HepG2 (cell line): Measurements from ENCODE around the gene TLL2. TPM values are rescaled to one million over a fixed set of nuclear protein-coding genes. Genes with fewer than 3 reads are reported as not detected.

Experiments used
- CHD4 ChIP-seq: fragments of 200-600 bp; sonication (generic); IDR thresholded peaks from 2 replicates; pipeline ENCODE4 v1.7.0; 2017; ENCODE audit warnings: mild to moderate bottlenecking, low read length, borderline replicate concordance
- FOXK2 ChIP-seq: fragments of 450-650 bp; IDR thresholded peaks from 2 replicates; pipeline ENCODE4 v1.6.1; 2016
- FOXO1 ChIP-seq: sonication (generic); formaldehyde crosslinking; IDR thresholded peaks from 2 replicates; pipeline ENCODE4 v1.4.0; 2020; ENCODE audit warnings: missing genetic modification reagents
- GABPA ChIP-seq, 2 experiments: IDR thresholded peaks; 2 replicates each; pipeline ENCODE4 v1.6.1; 2011 to 2016; ENCODE audit warnings: low read depth in 2 of 2, low read length in 1 of 2, missing biosample characterization in 1 of 2, missing genetic modification characterization in 1 of 2
- KDM5B ChIP-seq: sonication (generic); formaldehyde crosslinking; IDR thresholded peaks from 2 replicates; pipeline ENCODE4 v1.4.0; 2020; ENCODE audit warnings: missing genetic modification reagents, mild to moderate bottlenecking, borderline replicate concordance
- TAF1 ChIP-seq: sonication (generic); formaldehyde crosslinking; IDR thresholded peaks from 2 replicates; pipeline ENCODE4 v1.4.0; 2020; ENCODE audit warnings: missing genetic modification reagents
- TCF7 ChIP-seq: sonication (generic); IDR thresholded peaks from 2 replicates; pipeline ENCODE4 v1.6.1; 2016; ENCODE audit warnings: antibody characterized with exemption, low read depth
- THAP11 ChIP-seq: IDR thresholded peaks from 2 replicates; pipeline ENCODE4 v1.6.1; 2016; ENCODE audit warnings: missing biosample characterization, missing genetic modification reagents
- ZNF24 ChIP-seq: fragments of 450-650 bp; IDR thresholded peaks from 2 replicates; pipeline ENCODE4 v1.6.1; 2017; ENCODE audit warnings: antibody characterized with exemption, mild to moderate bottlenecking
- ZNF329 ChIP-seq: sonication (generic); formaldehyde crosslinking; IDR thresholded peaks from 2 replicates; pipeline ENCODE4 v1.9.0; 2021; ENCODE audit warnings: low read depth, mild to moderate bottlenecking, missing genetic modification reagents
- ZNF382 ChIP-seq: sonication (generic); formaldehyde crosslinking; IDR thresholded peaks from 2 replicates; pipeline ENCODE4 v1.5.0; 2020; ENCODE audit warnings: missing genetic modification reagents, mild to moderate bottlenecking, borderline replicate concordance
- ZNF775 ChIP-seq: sonication (generic); formaldehyde crosslinking; IDR thresholded peaks from 2 replicates; pipeline ENCODE4 v1.4.0; 2020; ENCODE audit warnings: missing genetic modification reagents, mild to moderate bottlenecking, moderate library complexity, borderline replicate concordance
- ZNF841 ChIP-seq: sonication (generic); formaldehyde crosslinking; IDR thresholded peaks from 2 replicates; pipeline ENCODE4 v1.8.1; 2023; ENCODE audit warnings: missing genetic modification reagents, borderline replicate concordance
- ZNF850 ChIP-seq: sonication (generic); formaldehyde crosslinking; conservative IDR thresholded peaks from 2 replicates; pipeline ENCODE4 v1.9.0; 2021; ENCODE audit warnings: mild to moderate bottlenecking, missing genetic modification reagents
- ZSCAN31 ChIP-seq: sonication (generic); formaldehyde crosslinking; IDR thresholded peaks from 2 replicates; pipeline ENCODE4 v1.5.0; 2020; ENCODE audit warnings: low read depth, mild to moderate bottlenecking, missing genetic modification reagents
- polyA plus RNA-seq, 8 experiments: library from polyadenylated mRNA; depleted of rRNA in 3 of 8; stranded (reverse) in 7 of 8; unstranded in 1 of 8; fragments of >200 nt; fragmentation: Illumina TruSeq in 4 of 8; extraction: Trizol in 4 of 8; gene quantifications; 2 replicates each; pipeline versions ENCODE4 v1.2.1 to v1.2.3, GENCODE V29; 2011 to 2016; ENCODE audit warnings: low read depth in 4 of 8, missing spikeins in 1 of 8, mixed read lengths in 1 of 8; ENCODE audit not compliant: insufficient read depth in 1 of 8
- total RNA-seq, 5 experiments: library from RNA; depleted of rRNA; stranded (reverse); fragments of >200 nt; fragmentation: Illumina TruSeq; extraction: Trizol; gene quantifications; 2 replicates each; pipeline ENCODE4 v1.2.3, GENCODE V29; 2016; ENCODE audit warnings: low read depth in 1 of 5
- TF ChIP-seq, protein P1 (sequence below): IDR thresholded peaks from 2 replicates; pipeline ENCODE4 v1.6.1; 2016; ENCODE audit warnings: low read depth, missing genetic modification reagents, missing compliant biosample characterization
- TF ChIP-seq, protein P2 (sequence below): fragments of 450-650 bp; IDR thresholded peaks from 2 replicates; pipeline ENCODE4 v1.6.1; 2016
- TF ChIP-seq, protein P3 (sequence below), 2 experiments: sonication (generic) in 1 of 2; formaldehyde crosslinking in 1 of 2; IDR thresholded peaks; 2 replicates each; pipeline versions ENCODE4 v1.4.0 to v1.6.1; 2018 to 2020; ENCODE audit warnings: missing genetic modification reagents in 2 of 2, borderline replicate concordance in 1 of 2, low read depth in 1 of 2, mild to moderate bottlenecking in 1 of 2, missing biosample characterization in 1 of 2
- TF ChIP-seq, protein P4 (sequence below): IDR thresholded peaks from 2 replicates; pipeline ENCODE4 v1.6.1; 2016

Gene TLL2
- total and polyA plus RNA-seq, 2 of the 13 experiments (the other 11 are each of a cell fraction or from before 2014, with no cell fraction given): 0.09 TPM; not detected in 1

DNA sequence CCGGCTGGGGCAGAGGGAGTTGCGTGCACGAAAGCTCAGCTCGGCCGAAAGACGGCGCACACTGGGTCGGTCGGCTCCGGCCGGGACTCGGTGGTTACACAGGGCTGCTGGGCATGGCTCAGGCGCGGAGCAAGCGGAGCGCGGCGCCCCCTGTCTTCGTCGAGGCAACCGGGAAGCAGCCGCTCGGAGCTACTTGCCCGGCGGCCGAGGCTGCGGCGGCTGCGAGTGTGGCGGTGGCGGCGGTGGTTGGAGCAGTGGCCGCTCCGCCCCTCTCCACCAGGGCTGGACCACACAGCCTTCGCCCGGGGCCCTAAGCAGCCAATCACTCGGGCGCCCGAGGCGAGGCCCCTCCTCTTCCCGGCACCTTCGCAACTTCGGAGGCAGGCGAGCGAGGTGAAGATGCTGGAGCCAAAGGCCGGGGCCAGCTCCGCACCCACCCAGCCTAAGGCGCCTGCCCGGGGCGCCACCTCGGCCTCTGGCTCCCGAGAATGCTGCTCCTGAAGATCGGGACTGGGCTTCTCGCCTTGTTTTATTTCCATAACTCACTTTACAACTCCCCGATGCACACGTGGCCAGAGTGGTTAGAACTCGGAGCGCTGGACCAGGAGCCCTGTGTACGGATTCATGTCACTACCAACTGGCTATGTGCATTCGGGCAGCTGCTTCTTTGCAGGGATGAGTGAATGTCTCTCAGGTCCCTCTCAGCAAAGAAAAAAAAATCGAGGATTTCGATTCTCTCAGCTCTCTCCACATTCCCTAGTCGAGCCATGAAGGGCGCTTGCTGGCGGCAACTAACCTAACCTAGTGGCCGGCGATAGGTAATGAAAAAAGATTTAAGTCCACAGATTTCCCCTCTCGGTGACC, at the start of gene TLL2 (continued):
- TF ChIP-seq, protein P1, sequence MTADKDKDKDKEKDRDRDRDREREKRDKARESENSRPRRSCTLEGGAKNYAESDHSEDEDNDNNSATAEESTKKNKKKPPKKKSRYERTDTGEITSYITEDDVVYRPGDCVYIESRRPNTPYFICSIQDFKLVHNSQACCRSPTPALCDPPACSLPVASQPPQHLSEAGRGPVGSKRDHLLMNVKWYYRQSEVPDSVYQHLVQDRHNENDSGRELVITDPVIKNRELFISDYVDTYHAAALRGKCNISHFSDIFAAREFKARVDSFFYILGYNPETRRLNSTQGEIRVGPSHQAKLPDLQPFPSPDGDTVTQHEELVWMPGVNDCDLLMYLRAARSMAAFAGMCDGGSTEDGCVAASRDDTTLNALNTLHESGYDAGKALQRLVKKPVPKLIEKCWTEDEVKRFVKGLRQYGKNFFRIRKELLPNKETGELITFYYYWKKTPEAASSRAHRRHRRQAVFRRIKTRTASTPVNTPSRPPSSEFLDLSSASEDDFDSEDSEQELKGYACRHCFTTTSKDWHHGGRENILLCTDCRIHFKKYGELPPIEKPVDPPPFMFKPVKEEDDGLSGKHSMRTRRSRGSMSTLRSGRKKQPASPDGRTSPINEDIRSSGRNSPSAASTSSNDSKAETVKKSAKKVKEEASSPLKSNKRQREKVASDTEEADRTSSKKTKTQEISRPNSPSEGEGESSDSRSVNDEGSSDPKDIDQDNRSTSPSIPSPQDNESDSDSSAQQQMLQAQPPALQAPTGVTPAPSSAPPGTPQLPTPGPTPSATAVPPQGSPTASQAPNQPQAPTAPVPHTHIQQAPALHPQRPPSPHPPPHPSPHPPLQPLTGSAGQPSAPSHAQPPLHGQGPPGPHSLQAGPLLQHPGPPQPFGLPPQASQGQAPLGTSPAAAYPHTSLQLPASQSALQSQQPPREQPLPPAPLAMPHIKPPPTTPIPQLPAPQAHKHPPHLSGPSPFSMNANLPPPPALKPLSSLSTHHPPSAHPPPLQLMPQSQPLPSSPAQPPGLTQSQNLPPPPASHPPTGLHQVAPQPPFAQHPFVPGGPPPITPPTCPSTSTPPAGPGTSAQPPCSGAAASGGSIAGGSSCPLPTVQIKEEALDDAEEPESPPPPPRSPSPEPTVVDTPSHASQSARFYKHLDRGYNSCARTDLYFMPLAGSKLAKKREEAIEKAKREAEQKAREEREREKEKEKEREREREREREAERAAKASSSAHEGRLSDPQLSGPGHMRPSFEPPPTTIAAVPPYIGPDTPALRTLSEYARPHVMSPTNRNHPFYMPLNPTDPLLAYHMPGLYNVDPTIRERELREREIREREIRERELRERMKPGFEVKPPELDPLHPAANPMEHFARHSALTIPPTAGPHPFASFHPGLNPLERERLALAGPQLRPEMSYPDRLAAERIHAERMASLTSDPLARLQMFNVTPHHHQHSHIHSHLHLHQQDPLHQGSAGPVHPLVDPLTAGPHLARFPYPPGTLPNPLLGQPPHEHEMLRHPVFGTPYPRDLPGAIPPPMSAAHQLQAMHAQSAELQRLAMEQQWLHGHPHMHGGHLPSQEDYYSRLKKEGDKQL: no peak
- TF ChIP-seq, protein P2, sequence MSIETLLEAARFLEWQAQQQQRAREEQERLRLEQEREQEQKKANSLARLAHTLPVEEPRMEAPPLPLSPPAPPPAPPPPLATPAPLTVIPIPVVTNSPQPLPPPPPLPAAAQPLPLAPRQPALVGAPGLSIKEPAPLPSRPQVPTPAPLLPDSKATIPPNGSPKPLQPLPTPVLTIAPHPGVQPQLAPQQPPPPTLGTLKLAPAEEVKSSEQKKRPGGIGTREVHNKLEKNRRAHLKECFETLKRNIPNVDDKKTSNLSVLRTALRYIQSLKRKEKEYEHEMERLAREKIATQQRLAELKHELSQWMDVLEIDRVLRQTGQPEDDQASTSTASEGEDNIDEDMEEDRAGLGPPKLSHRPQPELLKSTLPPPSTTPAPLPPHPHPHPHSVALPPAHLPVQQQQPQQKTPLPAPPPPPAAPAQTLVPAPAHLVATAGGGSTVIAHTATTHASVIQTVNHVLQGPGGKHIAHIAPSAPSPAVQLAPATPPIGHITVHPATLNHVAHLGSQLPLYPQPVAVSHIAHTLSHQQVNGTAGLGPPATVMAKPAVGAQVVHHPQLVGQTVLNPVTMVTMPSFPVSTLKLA: no peak
- TF ChIP-seq ZNF382 (no peak), ZNF841 (0 out of 2 replicates have a peak, but pooled peaks have one; percentile 52), ZSCAN31 (CRISPR knock-in tag) (0 out of 2 replicates have a peak, but pooled peaks have one; percentile 39), ZNF775 (no peak), GABPA (IDR thresholded peaks at IDR 0.05; ENCODE audit: low read depth, low read length) (no peak), GABPA (CRISPR knock-in tag; IDR thresholded peaks at IDR 0.05; ENCODE audit: low read depth) (no peak), ZNF329 (CRISPR knock-in tag) (no peak; the same call in 1 of the 2 replicates), THAP11 (CRISPR knock-in tag) (peak; percentile 67), ZNF850 (CRISPR knock-in tag) (no peak), TCF7 (no peak), FOXO1 (CRISPR knock-in tag) (no peak), ZNF24 (no peak), FOXK2 (no peak), CHD4 (no peak), KDM5B (CRISPR knock-in tag) (peak; percentile 78; the same call in 1 of the 2 replicates), TAF1 (no peak)
- TF ChIP-seq, protein P3, sequence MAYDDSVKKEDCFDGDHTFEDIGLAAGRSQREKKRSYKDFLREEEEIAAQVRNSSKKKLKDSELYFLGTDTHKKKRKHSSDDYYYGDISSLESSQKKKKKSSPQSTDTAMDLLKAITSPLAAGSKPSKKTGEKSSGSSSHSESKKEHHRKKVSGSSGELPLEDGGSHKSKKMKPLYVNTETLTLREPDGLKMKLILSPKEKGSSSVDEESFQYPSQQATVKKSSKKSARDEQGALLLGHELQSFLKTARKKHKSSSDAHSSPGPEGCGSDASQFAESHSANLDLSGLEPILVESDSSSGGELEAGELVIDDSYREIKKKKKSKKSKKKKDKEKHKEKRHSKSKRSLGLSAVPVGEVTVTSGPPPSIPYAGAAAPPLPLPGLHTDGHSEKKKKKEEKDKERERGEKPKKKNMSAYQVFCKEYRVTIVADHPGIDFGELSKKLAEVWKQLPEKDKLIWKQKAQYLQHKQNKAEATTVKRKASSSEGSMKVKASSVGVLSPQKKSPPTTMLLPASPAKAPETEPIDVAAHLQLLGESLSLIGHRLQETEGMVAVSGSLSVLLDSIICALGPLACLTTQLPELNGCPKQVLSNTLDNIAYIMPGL (CRISPR knock-in tag; IDR thresholded peaks at IDR 0.05; ENCODE audit: borderline replicate concordance in 1 of 2, low read depth in 1 of 2): peak in 1 of 2 experiments; percentile 96; a peak in 3 of 4 replicates
- TF ChIP-seq, protein P4, sequence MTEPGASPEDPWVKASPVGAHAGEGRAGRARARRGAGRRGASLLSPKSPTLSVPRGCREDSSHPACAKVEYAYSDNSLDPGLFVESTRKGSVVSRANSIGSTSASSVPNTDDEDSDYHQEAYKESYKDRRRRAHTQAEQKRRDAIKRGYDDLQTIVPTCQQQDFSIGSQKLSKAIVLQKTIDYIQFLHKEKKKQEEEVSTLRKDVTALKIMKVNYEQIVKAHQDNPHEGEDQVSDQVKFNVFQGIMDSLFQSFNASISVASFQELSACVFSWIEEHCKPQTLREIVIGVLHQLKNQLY (CRISPR knock-in tag): no peak
